ENCODE results near the gene RPL39. TPM values are rescaled to one million over a fixed set of nuclear protein-coding genes. Genes with fewer than 3 reads are reported as not detected.
"Not testable (repeated sequence)": the region's sequence is repeated elsewhere in the genome, so short reads cannot be mapped to it uniquely, and the experiment has no call there.

The RPL39 gene
- total and polyA plus RNA-seq, 4 donors = 1,166 to 9,358 (median 2,821) TPM

GRCh38 chrX:119775517-119776238, 15.8 kb downstream of the RPL39 start:
- H3K27me3 ChIP-seq (ENCODE audit: control insufficient read depth in 1 of 2, insufficient read depth in 2 of 2, low read length in 1 of 2) = no peaks in the 10 kb centered on the region
- no peaks in the 10 kb centered on the region for H3K4me1 ChIP-seq (ENCODE audit: control insufficient read depth in 1 of 2, insufficient read depth in 2 of 2, low read length in 2 of 2)
- no peak for DNase-seq
- no peaks in the 10 kb centered on the region for H3K9me3 ChIP-seq (ENCODE audit: control insufficient read depth, low read length)
- ATAC-seq (ENCODE audit: low FRiP score) = no peak
- peaks cover 0 to 2% of the 10 kb centered on the region in 2 donors for H3K36me3 ChIP-seq (ENCODE audit: control insufficient read depth in 1 of 2, insufficient read depth in 2 of 2, low read length in 1 of 2)
- WGBS, 2 donors = 79 to 86% methylated on average over 15 of the region's 15 CpGs
- no peak overlapping the region for H3K27ac ChIP-seq (ENCODE audit: low read depth in 1 of 2, low read length in 2 of 2)
- no peak overlapping the region for H3K4me3 ChIP-seq (ENCODE audit: low read length in 2 of 2)
- intact Hi-C loops (cut with DNase I) = no loop called here

GRCh38 chrX:119769388-119769787, 22.0 kb downstream of the RPL39 start:
- 79 to 97% methylated on average over 2 of the region's 3 CpGs for WGBS, 2 donors
- H3K27me3 ChIP-seq (ENCODE audit: control insufficient read depth in 1 of 2, insufficient read depth in 2 of 2, low read length in 1 of 2); DNase-seq; H3K4me1 ChIP-seq (ENCODE audit: control insufficient read depth in 1 of 2, insufficient read depth in 2 of 2, low read length in 2 of 2); H3K27ac ChIP-seq (ENCODE audit: low read depth in 1 of 2, low read length in 2 of 2); H3K9me3 ChIP-seq (ENCODE audit: control insufficient read depth, low read length); intact Hi-C loops (cut with DNase I); ATAC-seq (ENCODE audit: low FRiP score); H3K36me3 ChIP-seq (ENCODE audit: control insufficient read depth in 1 of 2, insufficient read depth in 2 of 2, low read length in 1 of 2); H3K4me3 ChIP-seq (ENCODE audit: low read length in 2 of 2): not testable (repeated sequence)

DNA sequence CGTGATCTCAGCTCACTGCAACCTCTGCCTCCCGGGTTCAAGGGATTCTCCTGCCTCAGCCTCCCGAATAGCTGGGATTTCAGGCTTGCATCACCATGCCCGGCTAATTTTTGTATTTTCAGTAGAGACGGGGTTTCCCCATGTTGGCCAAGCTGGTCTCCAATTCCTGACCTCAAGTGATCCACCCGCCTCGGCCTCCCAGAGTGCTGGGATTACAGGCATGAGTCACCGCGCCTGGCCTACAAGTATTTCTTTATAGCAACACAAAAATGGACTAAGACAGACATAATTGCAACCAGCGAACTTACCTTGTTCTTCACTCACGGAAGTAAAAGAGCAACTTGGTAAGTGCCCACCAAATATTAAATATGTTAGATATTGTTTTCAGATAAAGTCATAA, 23.0 kb downstream of the RPL39 start:
- H3K9me3 ChIP-seq (ENCODE audit: control insufficient read depth, low read length); H3K4me3 ChIP-seq (ENCODE audit: low read length in 2 of 2); ATAC-seq (ENCODE audit: low FRiP score); DNase-seq; H3K36me3 ChIP-seq (ENCODE audit: control insufficient read depth in 1 of 2, insufficient read depth in 2 of 2, low read length in 1 of 2); H3K27ac ChIP-seq (ENCODE audit: low read depth in 1 of 2, low read length in 2 of 2); H3K4me1 ChIP-seq (ENCODE audit: control insufficient read depth in 1 of 2, insufficient read depth in 2 of 2, low read length in 2 of 2); H3K27me3 ChIP-seq (ENCODE audit: control insufficient read depth in 1 of 2, insufficient read depth in 2 of 2, low read length in 1 of 2); intact Hi-C loops (cut with DNase I): not testable (repeated sequence)
- 87 to 96% methylated on average over 11 of the region's 11 CpGs for WGBS, 2 donors

GRCh38 chrX:119763836-119764387, 27.5 kb downstream of the RPL39 start:
- intact Hi-C loops (cut with DNase I) = no loop called here

GRCh38 chrX:119763181-119763580, 28.2 kb downstream of the RPL39 start:
- Histone ChIP-seq H3K36me3 (ENCODE audit: control insufficient read depth in 1 of 2, insufficient read depth in 2 of 2, low read length in 1 of 2) (no peaks in the 10 kb centered on the region), H3K27me3 (ENCODE audit: control insufficient read depth in 1 of 2, insufficient read depth in 2 of 2, low read length in 1 of 2) (no peaks in the 10 kb centered on the region), H3K4me1 (ENCODE audit: control insufficient read depth in 1 of 2, insufficient read depth in 2 of 2, low read length in 2 of 2) (no peaks in the 10 kb centered on the region), H3K27ac (ENCODE audit: low read depth in 1 of 2, low read length in 2 of 2) (no peak overlapping the region), H3K9me3 (ENCODE audit: control insufficient read depth, low read length) (no peaks in the 10 kb centered on the region), H3K4me3 (ENCODE audit: low read length in 2 of 2) (no peak overlapping the region)
- 28 to 31% methylated on average over 7 of the region's 7 CpGs for WGBS, 2 donors
- DNase-seq (no peak), ATAC-seq (ENCODE audit: low FRiP score) (no peak)
- intact Hi-C loops (cut with DNase I) = no loop called here

More at GRCh38 chrX:119763836-119764387, 27.5 kb downstream of the RPL39 start:
- Histone ChIP-seq H3K27ac (ENCODE audit: low read depth in 1 of 2, low read length in 2 of 2) (no peak overlapping the region), H3K27me3 (ENCODE audit: control insufficient read depth in 1 of 2, insufficient read depth in 2 of 2, low read length in 1 of 2) (no peaks in the 10 kb centered on the region), H3K36me3 (ENCODE audit: control insufficient read depth in 1 of 2, insufficient read depth in 2 of 2, low read length in 1 of 2) (no peaks in the 10 kb centered on the region), H3K4me1 (ENCODE audit: control insufficient read depth in 1 of 2, insufficient read depth in 2 of 2, low read length in 2 of 2) (no peaks in the 10 kb centered on the region), H3K4me3 (ENCODE audit: low read length in 2 of 2) (no peak overlapping the region), H3K9me3 (ENCODE audit: control insufficient read depth, low read length) (no peaks in the 10 kb centered on the region)
- no peak for ATAC-seq (ENCODE audit: low FRiP score)
- DNase-seq = no peak
- 89 to 90% methylated on average over 6 of the region's 6 CpGs for WGBS, 2 donors

GRCh38 chrX:119762718-119763117, 28.7 kb downstream of the RPL39 start:
- no peaks in the 10 kb centered on the region for H3K4me1 ChIP-seq (ENCODE audit: control insufficient read depth in 1 of 2, insufficient read depth in 2 of 2, low read length in 2 of 2)
- no peaks in the 10 kb centered on the region for H3K36me3 ChIP-seq (ENCODE audit: control insufficient read depth in 1 of 2, insufficient read depth in 2 of 2, low read length in 1 of 2)
- no peak overlapping the region for H3K27ac ChIP-seq (ENCODE audit: low read depth in 1 of 2, low read length in 2 of 2)
- ATAC-seq (ENCODE audit: low FRiP score) (no peak), DNase-seq (no peak)
- no peaks in the 10 kb centered on the region for H3K9me3 ChIP-seq (ENCODE audit: control insufficient read depth, low read length)
- H3K27me3 ChIP-seq (ENCODE audit: control insufficient read depth in 1 of 2, insufficient read depth in 2 of 2, low read length in 1 of 2) = no peaks in the 10 kb centered on the region
- intact Hi-C loops (cut with DNase I) = no loop called here
- WGBS, 2 donors = 62 to 82% methylated on average over 3 of the region's 3 CpGs
- no peak overlapping the region for H3K4me3 ChIP-seq (ENCODE audit: low read length in 2 of 2)

DNA sequence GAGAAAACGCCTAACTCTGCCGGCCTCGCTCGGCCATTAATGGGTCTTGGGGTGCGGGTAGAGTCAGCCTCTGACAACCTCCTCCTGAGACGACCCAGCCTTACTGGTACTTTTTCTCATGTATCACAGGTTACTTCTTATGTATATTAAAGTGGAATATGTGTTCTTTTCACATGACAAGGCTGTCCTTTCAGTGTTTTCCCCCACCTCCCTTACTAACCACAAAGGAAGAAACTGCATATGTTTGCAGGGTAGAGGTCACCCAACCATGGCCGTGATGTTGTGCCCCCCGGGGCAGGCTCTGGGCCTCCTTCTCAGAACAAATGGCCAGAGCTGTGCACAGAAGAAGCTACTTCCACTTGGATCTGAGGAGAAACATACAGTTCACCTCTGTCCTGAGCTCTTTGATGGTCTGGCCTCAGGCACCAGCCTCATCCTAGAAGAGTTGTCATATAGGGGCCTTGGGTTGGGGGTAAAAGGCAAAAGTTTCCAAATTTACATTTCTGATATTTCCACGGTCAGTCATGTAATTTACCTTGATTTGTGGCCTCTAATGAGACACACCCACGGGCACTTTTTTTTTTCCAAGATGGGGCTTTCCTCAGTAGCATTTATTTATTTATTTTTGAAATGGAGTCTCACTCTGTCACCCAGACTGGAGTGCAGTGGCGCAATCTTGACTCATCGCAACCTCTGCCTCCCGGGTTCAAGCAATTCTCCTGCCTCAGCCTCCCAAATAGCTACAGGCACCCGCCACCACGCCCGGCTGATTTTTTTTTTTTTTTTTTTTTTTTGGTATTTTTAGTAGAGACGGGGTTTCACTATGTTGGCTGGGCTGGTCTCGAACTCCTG, 31.2 kb downstream of the RPL39 start:
- ATAC-seq (ENCODE audit: low FRiP score) (no peak), DNase-seq (no peak)
- no peaks in the 10 kb centered on the region for H3K27me3 ChIP-seq (ENCODE audit: control insufficient read depth in 1 of 2, insufficient read depth in 2 of 2, low read length in 1 of 2)
- H3K4me1 ChIP-seq (ENCODE audit: control insufficient read depth in 1 of 2, insufficient read depth in 2 of 2, low read length in 2 of 2) = no peaks in the 10 kb centered on the region
- intact Hi-C loops (cut with DNase I) = no loop called here
- H3K4me3 ChIP-seq (ENCODE audit: low read length in 2 of 2) = no peak overlapping the region
- no peaks in the 10 kb centered on the region for H3K36me3 ChIP-seq (ENCODE audit: control insufficient read depth in 1 of 2, insufficient read depth in 2 of 2, low read length in 1 of 2)
- H3K27ac ChIP-seq (ENCODE audit: low read depth in 1 of 2, low read length in 2 of 2) = no peak overlapping the region
- 87 to 92% methylated on average over 16 to 18 of the region's 18 CpGs for WGBS, 2 donors
- H3K9me3 ChIP-seq (ENCODE audit: control insufficient read depth, low read length) = no peaks in the 10 kb centered on the region

GRCh38 chrX:119759248-119759766, 32.1 kb downstream of the RPL39 start:
- Histone ChIP-seq H3K9me3 (ENCODE audit: control insufficient read depth, low read length) (no peaks in the 10 kb centered on the region), H3K27ac (ENCODE audit: low read depth in 1 of 2, low read length in 2 of 2) (no peak overlapping the region), H3K36me3 (ENCODE audit: control insufficient read depth in 1 of 2, insufficient read depth in 2 of 2, low read length in 1 of 2) (no peaks in the 10 kb centered on the region), H3K4me1 (ENCODE audit: control insufficient read depth in 1 of 2, insufficient read depth in 2 of 2, low read length in 2 of 2) (no peaks in the 10 kb centered on the region), H3K4me3 (ENCODE audit: low read length in 2 of 2) (no peak overlapping the region), H3K27me3 (ENCODE audit: control insufficient read depth in 1 of 2, insufficient read depth in 2 of 2, low read length in 1 of 2) (no peaks in the 10 kb centered on the region)
- 22 to 37% methylated on average over 44 of the region's 44 CpGs for WGBS, 2 donors
- no peak for DNase-seq
- intact Hi-C loops (cut with DNase I) = no loop called here
- ATAC-seq (ENCODE audit: low FRiP score) = no peak

Data from aorta (tissue), 5 donors.